Karpas-422 (cell line): ENCODE data around the gene NFASC. TPM values are rescaled to one million over a fixed set of nuclear protein-coding genes. Genes with fewer than 3 reads are reported as not detected.

Experiments used
- DNase-seq: peaks from one replicate; pipeline ENCODE4 v3.0.0-alpha.2; 2015
- H2AFZ ChIP-seq: fragments of 200-600 bp; sonication (generic); 2 replicates; pipeline ENCODE4 v1.6.1; 2014; ENCODE audit warnings: antibody characterized with exemption, low read length, mixed read lengths
- H3K27ac ChIP-seq: fragments of 200-600 bp; sonication (generic); 2 replicates; pipeline ENCODE4 v1.5.1; 2014; ENCODE audit warnings: mild to moderate bottlenecking, low read length, moderate library complexity
- H3K27me3 ChIP-seq: fragments of 200-600 bp; sonication (generic); 2 replicates; pipeline ENCODE4 v1.6.1; 2014; ENCODE audit warnings: low read length, mixed read lengths
- H3K36me3 ChIP-seq: fragments of 200-600 bp; sonication (generic); 2 replicates; pipeline ENCODE4 v1.6.1; 2014; ENCODE audit warnings: low read length, mixed read lengths; ENCODE audit not compliant: insufficient read depth
- H3K4me1 ChIP-seq: fragments of 200-600 bp; sonication (generic); 2 replicates; pipeline ENCODE4 v1.6.1; 2014; ENCODE audit warnings: mild to moderate bottlenecking, low read length, mixed read lengths
- H3K4me2 ChIP-seq: fragments of 200-600 bp; sonication (generic); 2 replicates; pipeline ENCODE4 v1.6.1; 2014; ENCODE audit warnings: low read length, low read depth, mild to moderate bottlenecking; ENCODE audit not compliant: poor library complexity, severe bottlenecking
- H3K4me3 ChIP-seq: fragments of 200-600 bp; sonication (generic); 2 replicates; pipeline ENCODE4 v1.5.1; 2014; ENCODE audit warnings: mild to moderate bottlenecking, antibody characterized with exemption, low read length, mixed read lengths
- H3K79me2 ChIP-seq: fragments of 200-600 bp; sonication (generic); 2 replicates; pipeline ENCODE4 v1.6.1; 2014; ENCODE audit warnings: mild to moderate bottlenecking, low read length, mixed read lengths
- H3K9ac ChIP-seq: fragments of 200-600 bp; sonication (generic); 2 replicates; pipeline ENCODE4 v1.6.0; 2014; ENCODE audit warnings: low read length
- H3K9me2 ChIP-seq: fragments of 200-600 bp; sonication (generic), shearing (Covaris generic); replicated peaks from 2 replicates; pipeline ENCODE4 v1.6.0; 2014; ENCODE audit warnings: mild to moderate bottlenecking, low read length, moderate library complexity; ENCODE audit not compliant: insufficient read depth
- H3K9me3 ChIP-seq: fragments of 300-700, 200-600 bp; sonication (generic); 2 replicates; pipeline ENCODE4 v1.6.1; 2014; ENCODE audit warnings: low read length, mixed read lengths
- H4K20me1 ChIP-seq: fragments of 200-600 bp; sonication (generic); 2 replicates; pipeline ENCODE4 v1.6.1; 2014; ENCODE audit warnings: mild to moderate bottlenecking, antibody characterized with exemption, low read length, low read depth; ENCODE audit not compliant: insufficient read depth
- total RNA-seq: library from RNA; depleted of rRNA; stranded (reverse); fragments of >200 nt; shearing (Covaris generic); gene quantifications from 2 replicates; pipeline ENCODE4 v1.2.3, GENCODE V29; 2014; ENCODE audit warnings: low replicate concordance

Gene NFASC
- total RNA-seq, 1 experiment from 2014 or later = 0.75 TPM

GRCh38 chr1:204947747-204948146 is 77.1 kb downstream of the NFASC start:
- no peak overlapping the region for H3K9ac ChIP-seq

GRCh38 chr1:204950353-204951001 is 79.8 kb downstream of the NFASC start:
- H3K4me3 ChIP-seq = no peak overlapping the region
- H3K79me2 ChIP-seq = no peaks in the 10 kb centered on the region
- H3K4me1 ChIP-seq = peaks cover 28% of the 10 kb centered on the region
- H3K9ac ChIP-seq = peak overlapping the region; percentile 16; the same call in 1 of the 2 replicates
- no peaks in the 10 kb centered on the region for H3K9me2 ChIP-seq
- H3K4me2 ChIP-seq = peak overlapping the region; percentile 21
- no peak for DNase-seq
- H2AFZ ChIP-seq = no peak overlapping the region
- H3K9me3 ChIP-seq = no peaks in the 10 kb centered on the region
- H3K27ac ChIP-seq = no peak overlapping the region
- H3K36me3 ChIP-seq = no peaks in the 10 kb centered on the region
- no peaks in the 10 kb centered on the region for H3K27me3 ChIP-seq
- H4K20me1 ChIP-seq = no peaks in the 10 kb centered on the region

More at GRCh38 chr1:204947747-204948146, 77.1 kb downstream of the NFASC start:
- Histone ChIP-seq H3K4me1 (peaks cover 33% of the 10 kb centered on the region), H3K27ac (no peak overlapping the region), H3K36me3 (no peaks in the 10 kb centered on the region), H3K9me3 (no peaks in the 10 kb centered on the region), H3K4me3 (no peak overlapping the region), H3K9me2 (no peaks in the 10 kb centered on the region), H4K20me1 (no peaks in the 10 kb centered on the region), H3K4me2 (no peak overlapping the region), H2AFZ (no peak overlapping the region), H3K79me2 (no peaks in the 10 kb centered on the region), H3K27me3 (no peaks in the 10 kb centered on the region)
- DNase-seq = no peak

GRCh38 chr1:204958317-204959307 is 88.0 kb downstream of the NFASC start:
- H3K9ac ChIP-seq = no peak overlapping the region
- H3K4me1 ChIP-seq = peaks cover 55% of the 10 kb centered on the region
- H3K9me3 ChIP-seq = no peaks in the 10 kb centered on the region

GRCh38 chr1:204959374-204959773 is 88.7 kb downstream of the NFASC start:
- no peaks in the 10 kb centered on the region for H3K9me2 ChIP-seq
- H2AFZ ChIP-seq = no peak overlapping the region
- no peak overlapping the region for H3K4me2 ChIP-seq
- no peak overlapping the region for H3K27ac ChIP-seq
- no peak for DNase-seq
- no peaks in the 10 kb centered on the region for H3K36me3 ChIP-seq
- H3K27me3 ChIP-seq = no peaks in the 10 kb centered on the region
- no peaks in the 10 kb centered on the region for H3K79me2 ChIP-seq
- peaks cover 63% of the 10 kb centered on the region for H3K4me1 ChIP-seq
- H3K9ac ChIP-seq = no peak overlapping the region
- no peaks in the 10 kb centered on the region for H3K9me3 ChIP-seq
- H3K4me3 ChIP-seq = no peak overlapping the region
- no peaks in the 10 kb centered on the region for H4K20me1 ChIP-seq

More at GRCh38 chr1:204958317-204959307, 88.0 kb downstream of the NFASC start:
- H3K4me3 ChIP-seq = no peak overlapping the region
- no peaks in the 10 kb centered on the region for H3K79me2 ChIP-seq
- no peaks in the 10 kb centered on the region for H3K36me3 ChIP-seq
- no peak for DNase-seq
- H3K27me3 ChIP-seq = no peaks in the 10 kb centered on the region
- no peaks in the 10 kb centered on the region for H4K20me1 ChIP-seq
- H3K27ac ChIP-seq = no peak overlapping the region
- H3K9me2 ChIP-seq = no peaks in the 10 kb centered on the region
- no peak overlapping the region for H2AFZ ChIP-seq
- no peak overlapping the region for H3K4me2 ChIP-seq

GRCh38 chr1:204959836-204960235 is 89.2 kb downstream of the NFASC start:
- Histone ChIP-seq H3K4me3 (no peak overlapping the region), H2AFZ (no peak overlapping the region), H3K27ac (no peak overlapping the region), H3K9ac (no peak overlapping the region), H3K9me2 (no peaks in the 10 kb centered on the region), H4K20me1 (no peaks in the 10 kb centered on the region), H3K9me3 (no peaks in the 10 kb centered on the region), H3K4me1 (peaks cover 68% of the 10 kb centered on the region), H3K27me3 (no peaks in the 10 kb centered on the region), H3K4me2 (no peak overlapping the region), H3K79me2 (no peaks in the 10 kb centered on the region), H3K36me3 (no peaks in the 10 kb centered on the region)
- DNase-seq = no peak

- H3K9me3 ChIP-seq = no peaks in the 10 kb centered on the region
- DNase-seq = no peak
- H3K9ac ChIP-seq = no peak overlapping the region
- H4K20me1 ChIP-seq = no peaks in the 10 kb centered on the region
- no peaks in the 10 kb centered on the region for H3K9me2 ChIP-seq
- H3K4me1 ChIP-seq = peaks cover 74% of the 10 kb centered on the region
- no peaks in the 10 kb centered on the region for H3K36me3 ChIP-seq
- no peak overlapping the region for H3K4me3 ChIP-seq
- no peaks in the 10 kb centered on the region for H3K27me3 ChIP-seq
- H3K27ac ChIP-seq = no peak overlapping the region
- no peaks in the 10 kb centered on the region for H3K79me2 ChIP-seq
- H3K4me2 ChIP-seq = peak overlapping the region; percentile 77
- H2AFZ ChIP-seq = no peak overlapping the region
These were observed 89.9 kb downstream of the NFASC start for GRCh38 chr1:204960306-204961125.

GRCh38 chr1:204961765-204962419 is 91.2 kb downstream of the NFASC start:
- Histone ChIP-seq H2AFZ (0 out of 2 replicates have a peak overlapping the region, but pooled peaks have one; percentile 7), H3K4me3 (peak overlapping the region; percentile 60), H3K9me2 (no peaks in the 10 kb centered on the region), H3K27me3 (no peaks in the 10 kb centered on the region), H3K9me3 (no peaks in the 10 kb centered on the region), H3K9ac (peak overlapping the region; percentile 59), H3K36me3 (no peaks in the 10 kb centered on the region), H3K27ac (peak overlapping the region; percentile 94), H3K79me2 (no peaks in the 10 kb centered on the region), H3K4me2 (peak overlapping the region; percentile 77), H3K4me1 (peaks cover 77% of the 10 kb centered on the region), H4K20me1 (no peaks in the 10 kb centered on the region)
- no peak for DNase-seq
